ENCODE results near the gene DIRAS1.

- no peak for TF ChIP-seq ELF4 (IDR thresholded peaks at IDR 0.05)
- TF ChIP-seq SP1 (IDR thresholded peaks at IDR 0.05): no peak
- TF ChIP-seq FOXM1 (IDR thresholded peaks at IDR 0.05; ENCODE audit: borderline replicate concordance): no peak
- no peak for TF ChIP-seq FOXK2 (IDR thresholded peaks at IDR 0.05)
- no peak for TF ChIP-seq FOXA1 (IDR thresholded peaks at IDR 0.05)
- no peak for TF ChIP-seq SUZ12 (IDR thresholded peaks at IDR 0.05)
- TF ChIP-seq NFRKB (IDR thresholded peaks at IDR 0.05): no peak
- TF ChIP-seq BHLHE40 (IDR thresholded peaks at IDR 0.05; ENCODE audit: borderline replicate concordance): no peak
- TF ChIP-seq CTBP1 (IDR thresholded peaks at IDR 0.05; ENCODE audit: borderline replicate concordance): no peak
- TF ChIP-seq TARDBP (IDR thresholded peaks at IDR 0.05): no peak
- no peak for TF ChIP-seq ZNF384 (IDR thresholded peaks at IDR 0.05)
- TF ChIP-seq HDGF (IDR thresholded peaks at IDR 0.05; ENCODE audit: borderline replicate concordance): no peak
- no peak for TF ChIP-seq LEF1 (IDR thresholded peaks at IDR 0.05; ENCODE audit: borderline replicate concordance)
- no peak for TF ChIP-seq L3MBTL2 (conservative IDR thresholded peaks at IDR 0.05)
Measured at GRCh38 chr19:2702170-2703076, 18.7 kb downstream of the DIRAS1 start, which contains the start of gene GNG7.
